ENCODE results near the gene NEK6. TPM values are rescaled to one million over a fixed set of nuclear protein-coding genes. Genes with fewer than 3 reads are reported as not detected.

NEK6 gene
- total and polyA plus RNA-seq, 9 of the 15 experiments (the other 6 are each of a cell fraction or from before 2014, with no cell fraction given): 3.1 to 19.0 (median 8.4) TPM

DNA sequence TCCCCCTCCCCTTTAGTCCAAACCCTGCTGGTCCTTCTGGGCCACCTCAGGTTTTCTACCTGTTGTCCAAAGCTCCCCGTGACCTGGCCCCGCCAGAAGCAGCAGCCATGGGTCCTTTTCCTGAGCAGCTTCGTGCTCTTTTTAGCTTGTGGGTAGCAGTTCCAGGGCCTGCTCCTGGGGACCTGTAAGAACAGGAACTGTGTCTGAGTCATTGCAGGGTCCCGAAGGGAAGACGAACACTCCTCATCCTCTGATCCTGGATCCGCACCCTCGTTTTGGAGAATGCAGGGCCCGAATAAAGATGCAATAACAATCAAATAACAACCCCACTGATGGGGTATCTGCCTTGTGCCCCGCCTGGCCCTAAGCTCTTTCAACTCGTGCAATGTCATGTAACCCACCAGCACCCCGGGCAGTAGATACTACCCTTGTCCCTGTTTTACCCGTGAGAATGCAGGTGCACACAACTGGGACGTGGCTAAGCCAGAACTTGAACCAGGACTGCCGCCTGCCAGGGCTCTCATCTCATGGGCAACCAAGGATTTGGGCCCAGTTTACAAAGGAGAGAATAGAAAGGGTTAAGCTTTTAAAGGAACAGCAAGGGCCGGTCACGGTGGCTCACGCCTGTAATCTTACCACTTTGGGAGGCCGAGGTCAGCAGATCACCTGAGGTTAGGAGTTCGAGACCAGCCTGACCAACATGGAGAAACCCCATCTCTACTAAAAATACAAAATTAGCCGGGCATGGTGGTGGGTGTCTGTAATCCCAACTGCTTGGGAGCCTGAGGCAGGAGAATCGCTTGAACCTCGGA lies 33.2 kb downstream of the NEK6 start:
- in situ Hi-C loops (cut with MboI): no loop called here
- no peak for FAIRE-seq

More for the DNA sequence above, 33.2 kb downstream of the NEK6 start:
- DNase-seq (ENCODE audit: extremely low read depth in 1 of 4, low spot score in 3 of 4) (no peak), ATAC-seq (no peak)
- intact Hi-C loops (cut with micrococcal nuclease): no loop called here
- Histone ChIP-seq H3K4me1 (replicated peaks in 1 of 2; ENCODE audit: control insufficient read depth in 2 of 2, insufficient read depth in 2 of 2, low read length in 2 of 2) (peaks cover under 1 to 37% of the 10 kb centered on the region in 2 experiments; a peak in 2 of 5 replicates), H3K36me3 (ENCODE audit: control insufficient read depth, insufficient read depth, low read length) (no peaks in the 10 kb centered on the region), H3K4me2 (ENCODE audit: insufficient read depth, low read length) (no peak overlapping the region), H3K9me3 (replicated peaks; ENCODE audit: control insufficient read depth, insufficient read depth, low read depth, low read length) (no peaks in the 10 kb centered on the region), H3K27ac (ENCODE audit: extremely low read depth, low read depth, low read length) (no peak overlapping the region), H2AFZ (ENCODE audit: low read depth, low read length) (no peak overlapping the region), H3K79me2 (ENCODE audit: control insufficient read depth, insufficient read depth, low read length) (no peaks in the 10 kb centered on the region), H3K27me3 (ENCODE audit: control insufficient read depth in 2 of 2, insufficient read depth in 2 of 2, low read length in 2 of 2) (no peaks in the 10 kb centered on the region), H4K20me1 (replicated peaks; ENCODE audit: control insufficient read depth, insufficient read depth, low read length) (peaks cover 29% of the 10 kb centered on the region), H3K4me3 (no peak overlapping the region), H3K9ac (ENCODE audit: insufficient read depth in 1 of 2, low read depth in 2 of 2, low read length in 2 of 2) (no peak overlapping the region), H3K9me1 (ENCODE audit: control insufficient read depth, insufficient read depth, low read length) (no peaks in the 10 kb centered on the region)
- CTCF ChIA-PET (ENCODE audit: low intra/inter-chr PET ratio): no interaction called here
- no TSS peak for BruUV-seq (replicated peaks)
- POLR2A ChIA-PET: no interaction called here
- WGBS (ENCODE audit: insufficient coverage, low coverage, missing lambda C conversion rate): 49% methylated on average over 20 of the region's 22 CpGs
- TF ChIP-seq, protein P1, sequence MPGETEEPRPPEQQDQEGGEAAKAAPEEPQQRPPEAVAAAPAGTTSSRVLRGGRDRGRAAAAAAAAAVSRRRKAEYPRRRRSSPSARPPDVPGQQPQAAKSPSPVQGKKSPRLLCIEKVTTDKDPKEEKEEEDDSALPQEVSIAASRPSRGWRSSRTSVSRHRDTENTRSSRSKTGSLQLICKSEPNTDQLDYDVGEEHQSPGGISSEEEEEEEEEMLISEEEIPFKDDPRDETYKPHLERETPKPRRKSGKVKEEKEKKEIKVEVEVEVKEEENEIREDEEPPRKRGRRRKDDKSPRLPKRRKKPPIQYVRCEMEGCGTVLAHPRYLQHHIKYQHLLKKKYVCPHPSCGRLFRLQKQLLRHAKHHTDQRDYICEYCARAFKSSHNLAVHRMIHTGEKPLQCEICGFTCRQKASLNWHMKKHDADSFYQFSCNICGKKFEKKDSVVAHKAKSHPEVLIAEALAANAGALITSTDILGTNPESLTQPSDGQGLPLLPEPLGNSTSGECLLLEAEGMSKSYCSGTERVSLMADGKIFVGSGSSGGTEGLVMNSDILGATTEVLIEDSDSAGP (CRISPR knock-in tag; IDR thresholded peaks at IDR 0.05): peak; percentile 82
- TF ChIP-seq MCM5 (IDR thresholded peaks at IDR 0.05; ENCODE audit: low read depth) (no peak), ZNF274 (IDR thresholded peaks at IDR 0.05; ENCODE audit: borderline replicate concordance, low read depth, low read length) (no peak), FOSL1 (tag; conservative IDR thresholded peaks at IDR 0.05) (no peak)

All from K562 (cell line).